GM21723 (cell line): ENCODE results near the gene IGF2.

Source experiments
- ATAC-seq: cut with Tn5 transposase; IDR thresholded peaks from one replicate; pipeline ENCODE4 v1.9.1; 2021; ENCODE audit warnings: mild to moderate bottlenecking, moderate library complexity; ENCODE audit not compliant: unreplicated experiment

Gene IGF2

GRCh38 chr11:2093575-2094353, 45.4 kb downstream of the IGF2 start:
- ATAC-seq, result no peak

- ATAC-seq, result no peak
Measured at GRCh38 chr11:2092956-2093412, 46.2 kb downstream of the IGF2 start.

- ATAC-seq, result no peak
Measured at GRCh38 chr11:2092464-2092910, 46.7 kb downstream of the IGF2 start.

GRCh38 chr11:2091786-2092463, 47.3 kb downstream of the IGF2 start:
- no peak for ATAC-seq

- ATAC-seq, result no peak
Measured at GRCh38 chr11:2091112-2091746, 48.0 kb downstream of the IGF2 start.

GRCh38 chr11:2090172-2091111, 48.7 kb downstream of the IGF2 start:
- ATAC-seq, result no peak

- no peak for ATAC-seq
Measured at GRCh38 chr11:2089536-2090165, 49.5 kb downstream of the IGF2 start.

GRCh38 chr11:2088746-2089535, 50.2 kb downstream of the IGF2 start:
- ATAC-seq, result no peak

GRCh38 chr11:2088284-2088683, 50.9 kb downstream of the IGF2 start:
- no peak for ATAC-seq

GRCh38 chr11:2086239-2087040, 52.7 kb downstream of the IGF2 start:
- ATAC-seq, result no peak

GRCh38 chr11:2085251-2086066, 53.7 kb downstream of the IGF2 start:
- no peak for ATAC-seq

GRCh38 chr11:2084721-2085120, 54.5 kb downstream of the IGF2 start:
- ATAC-seq, result no peak
